Left lung (tissue), 10 donors: ENCODE results near the gene COA8. TPM values are rescaled to one million over a fixed set of nuclear protein-coding genes. Genes with fewer than 3 reads are reported as not detected.
A peak's percentile ranks its signal among the peaks of the same experiment; 100 is the strongest.

ENCODE experiments used
- ATAC-seq: fragments of 200-7000 bp; cut with Tn5 transposase; one replicate; pipeline ENCODE4 v1.9.1; 2020; ENCODE audit warnings: moderate library complexity
- DNase-seq, 4 donors: peaks; one replicate each; pipeline ENCODE4 v3.0.0-alpha.2; 2013 to 2020
- H3K27ac ChIP-seq, 2 donors: fragments of 200-600 bp; sonication (generic) in 1 of 2; one replicate each; pipeline versions ENCODE4 v1.5.0 to v1.8.0; 2020 to 2021
- H3K27me3 ChIP-seq, 2 donors: fragments of 200-600 bp; sonication (generic) in 1 of 2; one replicate each; pipeline versions ENCODE4 v1.5.0 to v1.8.0; 2020 to 2021
- H3K36me3 ChIP-seq, 2 donors: fragments of 200-600 bp; sonication (generic) in 1 of 2; one replicate each; pipeline versions ENCODE4 v1.5.0 to v1.8.0; 2020 to 2021
- H3K4me1 ChIP-seq, 2 donors: fragments of 200-600 bp; one replicate each; pipeline ENCODE4 v1.8.0; 2021
- H3K4me3 ChIP-seq, 2 donors: fragments of 200-600 bp; sonication (generic) in 1 of 2; one replicate each; pipeline versions ENCODE4 v1.5.0 to v1.8.0; 2020 to 2021; ENCODE audit warnings: mild to moderate bottlenecking in 1 of 2
- H3K9me3 ChIP-seq, 2 donors: fragments of 200-600 bp; sonication (generic) in 1 of 2; one replicate each; pipeline versions ENCODE4 v1.5.0 to v1.8.0; 2020 to 2021
- CTCF ChIP-seq, 2 donors: fragments of 200-600 bp; sonication (generic) in 1 of 2; IDR thresholded peaks; one replicate each; pipeline versions ENCODE4 v1.5.0 to v1.8.0; 2021; ENCODE audit warnings: antibody characterized with exemption in 2 of 2
- intact Hi-C, 2 donors: fragments of 100-400 bp; cut with DNase I; formaldehyde crosslinking; loops; one replicate each; pipeline versions ENCODE4 v1.11.2 to v1.14.2; 2022
- polyA plus RNA-seq, 6 donors: library from polyadenylated mRNA; unstranded; fragments of 120-200 nt; gene quantifications; one replicate each; pipeline ENCODE4 v1.2.1, GENCODE V29; 2013; ENCODE audit not compliant: insufficient read length in 6 of 6
- total RNA-seq, 2 donors: library from RNA; stranded (reverse); fragmentation: NEBNext Ultra II Directional; extraction: Animal tissue kit (Norgen Biotek cat#: 25700); gene quantifications; one replicate each; pipeline ENCODE4 v1.2.1, GENCODE V29; 2021
- donor health status: DM: no; HTN: yes; CAD: no.
- donor health status: DM: no; HTN: no; CAD: no.

The COA8 gene
- total and polyA plus RNA-seq, 8 donors, result 33.2 to 41.7 (median 37.8) TPM

- DNase-seq, result peak in 1 of 4 donors; percentile 77
- Histone ChIP-seq H3K27ac (no peak overlapping the region), H3K36me3 (peaks cover 0 to 6% of the 10 kb centered on the region in 2 donors), H3K9me3 (no peaks in the 10 kb centered on the region), H3K4me3 (peak overlapping the region in 1 of 2 donors; percentile 9), H3K4me1 (peaks cover 11 to 19% of the 10 kb centered on the region in 2 donors), H3K27me3 (no peaks in the 10 kb centered on the region)
- TF ChIP-seq CTCF (IDR thresholded peaks at IDR 0.05), result no peak
- intact Hi-C loops, result no loop called here
- no peak for ATAC-seq
These were observed 12.1 kb upstream of the COA8 start for GRCh38 chr14:103550451-103551337.

- intact Hi-C loops, result no loop called here
- no peak for DNase-seq
These were observed 11.4 kb upstream of the COA8 start for GRCh38 chr14:103551338-103551762.

GRCh38 chr14:103552011-103552845, 10.5 kb upstream of the COA8 start:
- peaks cover 0 to 8% of the 10 kb centered on the region in 2 donors for H3K36me3 ChIP-seq
- ATAC-seq, result peak; percentile 82
- H3K27me3 ChIP-seq, result no peaks in the 10 kb centered on the region
- TF ChIP-seq CTCF (IDR thresholded peaks at IDR 0.05), result no peak
- intact Hi-C loops, result no loop called here
- DNase-seq, result peak in 2 of 4 donors; percentile 68 to 80
- H3K4me3 ChIP-seq, result peak overlapping the region in 1 of 2 donors; percentile 9
- peaks cover 11 to 19% of the 10 kb centered on the region in 2 donors for H3K4me1 ChIP-seq
- peak overlapping the region; percentile 64 to 71 for H3K27ac ChIP-seq
- H3K9me3 ChIP-seq, result no peaks in the 10 kb centered on the region

More at GRCh38 chr14:103551338-103551762, 11.4 kb upstream of the COA8 start:
- H3K36me3 ChIP-seq, result peaks cover 0 to 6% of the 10 kb centered on the region in 2 donors
- peak overlapping the region in 1 of 2 donors; percentile 9 for H3K4me3 ChIP-seq
- peak overlapping the region; percentile 64 to 71 for H3K27ac ChIP-seq
- no peaks in the 10 kb centered on the region for H3K9me3 ChIP-seq
- no peaks in the 10 kb centered on the region for H3K27me3 ChIP-seq
- H3K4me1 ChIP-seq, result peaks cover 11 to 19% of the 10 kb centered on the region in 2 donors
- no peak for ATAC-seq
- TF ChIP-seq CTCF (IDR thresholded peaks at IDR 0.05), result no peak

- DNase-seq (peak in 1 of 4 donors; percentile 34), ATAC-seq (no peak)
- no peak overlapping the region for H3K4me3 ChIP-seq
- no peaks in the 10 kb centered on the region for H3K27me3 ChIP-seq
- intact Hi-C loops, result no loop called here
- peaks cover 11 to 25% of the 10 kb centered on the region in 2 donors for H3K4me1 ChIP-seq
- no peak for TF ChIP-seq CTCF (IDR thresholded peaks at IDR 0.05)
- no peaks in the 10 kb centered on the region for H3K9me3 ChIP-seq
- H3K36me3 ChIP-seq, result peaks cover 0 to 14% of the 10 kb centered on the region in 2 donors
- peak overlapping the region in 1 of 2 donors; percentile 71 for H3K27ac ChIP-seq
These were observed 9.9 kb upstream of the COA8 start for GRCh38 chr14:103552846-103553210.
